Lung (tissue), 13 donors: Measurements from ENCODE around the gene SPTB. TPM values are rescaled to one million over a fixed set of nuclear protein-coding genes. Genes with fewer than 3 reads are reported as not detected.

Experiments
- ATAC-seq: fragments of 200-7000 bp; cut with Tn5 transposase; one replicate; pipeline ENCODE4 v1.9.1; 2020; ENCODE audit warnings: moderate number of reproducible peaks; ENCODE audit not compliant: insufficient read depth, low FRiP score
- DNase-seq, 3 donors: peaks; one replicate each; pipeline ENCODE4 v3.0.0-alpha.2; 2013 to 2017
- H3K27ac ChIP-seq, 2 donors: one replicate each; pipeline ENCODE4 v1.5.1; 2013; ENCODE audit warnings: mild to moderate bottlenecking in 2 of 2, moderate library complexity in 2 of 2, control low read depth in 1 of 2, inconsistent platforms in 1 of 2, low read depth in 1 of 2, low read length in 1 of 2
- H3K27me3 ChIP-seq, 3 donors: one replicate each; pipeline ENCODE4 v1.5.1; 2013; ENCODE audit warnings: low read length in 2 of 3; ENCODE audit not compliant: control insufficient read depth in 3 of 3, insufficient read depth in 3 of 3
- H3K36me3 ChIP-seq, 4 donors: one replicate each; pipeline ENCODE4 v1.5.1; 2013; ENCODE audit warnings: low read length in 4 of 4, mild to moderate bottlenecking in 1 of 4, moderate library complexity in 1 of 4; ENCODE audit not compliant: control insufficient read depth in 4 of 4, insufficient read depth in 4 of 4
- H3K4me1 ChIP-seq, 5 donors: one replicate each; pipeline ENCODE4 v1.5.1; 2013; ENCODE audit warnings: low read length in 5 of 5, mild to moderate bottlenecking in 2 of 5, moderate library complexity in 1 of 5; ENCODE audit not compliant: control insufficient read depth in 5 of 5, insufficient read depth in 5 of 5
- H3K4me3 ChIP-seq: one replicate; pipeline ENCODE4 v1.5.1; 2013; ENCODE audit warnings: mild to moderate bottlenecking, control low read depth, moderate library complexity
- H3K9ac ChIP-seq, 2 donors: one replicate each; pipeline ENCODE4 v1.5.1; 2013; ENCODE audit warnings: low read length in 2 of 2, control low read depth in 1 of 2; ENCODE audit not compliant: insufficient read depth in 1 of 2
- H3K9me3 ChIP-seq, 4 donors: one replicate each; pipeline ENCODE4 v1.5.1; 2013; ENCODE audit warnings: low read length in 3 of 4, mild to moderate bottlenecking in 1 of 4, moderate library complexity in 1 of 4; ENCODE audit not compliant: control insufficient read depth in 4 of 4, insufficient read depth in 3 of 4
- CTCF ChIP-seq: IDR thresholded peaks from 2 replicates; pipeline ENCODE4 v1.5.1; 2012; ENCODE audit warnings: mild to moderate bottlenecking; ENCODE audit errors: control extremely low read depth, extremely low read depth
- WGBS, 2 donors: extraction: QIAGEN DNeasy Blood & Tissue Kit; methylation state at CpG; one replicate each; pipeline ENCODE4 v1.1.7; 2013; 5-methylcytosine and 5-hydroxymethylcytosine counted together
- polyA plus RNA-seq, 2 donors: library from polyadenylated mRNA; stranded (reverse); fragments of 200-250 nt; gene quantifications; one replicate each; pipeline ENCODE4 v1.2.1, GENCODE V29; 2013
- small RNA-seq: library from RNA; depleted of rRNA; stranded (forward); fragments of <200 nt; gene quantifications from one replicate; pipeline ENCODE3, GENCODE V24; 2014; ENCODE audit warnings: low replicate concordance
- total RNA-seq, 2 donors: library from RNA; depleted of rRNA in 1 of 2; stranded (reverse); fragments of >200 nt in 1 of 2; gene quantifications; one replicate each; pipeline ENCODE4 v1.2.1, GENCODE V29; 2014 to 2021
- donor health status: control.
- donor health status: control.
- donor health status: Bipolar disorder and iron deficiency.
- donor health status: healthy.
- donor health status: DM: yes; HTN: yes; CAD: no.

The SPTB gene
- total and polyA plus RNA-seq, 4 donors = 1.2 to 11.5 (median 2.1) TPM

GRCh38 chr14:64696355-64696857 lies 183.3 kb downstream of the SPTB start:
- H3K27me3 ChIP-seq = no peaks in the 10 kb centered on the region
- H3K4me1 ChIP-seq = peaks cover 2 to 25% (median 12%) of the 10 kb centered on the region in 5 donors
- WGBS, 2 donors = 69 to 71% methylated on average over 4 of the region's 4 CpGs
- no peak overlapping the region for H3K9ac ChIP-seq
- ATAC-seq (no peak), DNase-seq (peak in 2 of 3 donors; percentile 23 to 37)
- no peak overlapping the region for H3K27ac ChIP-seq
- TF ChIP-seq CTCF = no peak
- no peaks in the 10 kb centered on the region for H3K36me3 ChIP-seq
- no peak overlapping the region for H3K4me3 ChIP-seq
- no peaks in the 10 kb centered on the region for H3K9me3 ChIP-seq

Small RNA genes lying within 50 kb of the gene (small RNA-seq; reads per million reads assigned to genes)
- not detected for gene RPPH1-2P

Other genes starting within 250 kb of the SPTB start
- 10 to 100 TPM; 30.3 to 43.5 TPM for gene PLEKHG3, start 175.5 kb downstream of the SPTB start, total RNA-seq
- gene PLEKHG3, start 175.5 kb downstream of the SPTB start, polyA plus RNA-seq = 10 to 100 TPM; 11.0 to 12.8 TPM
- gene CHURC1, start 34.5 kb upstream of the SPTB start, total RNA-seq = 10 to 100 TPM; 50.0 to 62.6 TPM
- 10 to 100 TPM; 37.2 to 43.8 TPM for gene CHURC1, start 34.5 kb upstream of the SPTB start, polyA plus RNA-seq
- gene GPX2, start 62.8 kb upstream of the SPTB start, total RNA-seq = 1 to 10 TPM in 1 of 2 donors, not detected in 1; 2.9 TPM
- 10 to 100 TPM in 1 of 2 donors, 1 to 10 TPM in 1; 3.4 to 11.3 TPM for gene GPX2, start 62.8 kb upstream of the SPTB start, polyA plus RNA-seq
- 10 to 100 TPM; 15.5 to 16.4 TPM for gene RAB15, start 92.4 kb upstream of the SPTB start, total RNA-seq
- 10 to 100 TPM in 1 of 2 donors, 1 to 10 TPM in 1; 6.8 to 14.4 TPM for gene RAB15, start 92.4 kb upstream of the SPTB start, polyA plus RNA-seq
- gene FNTB, start 107.0 kb upstream of the SPTB start, total RNA-seq = 10 to 100 TPM; 12.0 to 14.8 TPM
- 1 to 10 TPM; 6.2 to 9.5 TPM for gene FNTB, start 107.0 kb upstream of the SPTB start, polyA plus RNA-seq
- gene MAX, start 222.6 kb upstream of the SPTB start, total RNA-seq = 100 to 1,000 TPM in 1 of 2 donors, 10 to 100 TPM in 1; 64.8 to 110 TPM
- 10 to 100 TPM; 45.1 to 50.6 TPM for gene MAX, start 222.6 kb upstream of the SPTB start, polyA plus RNA-seq